GM12865 (cell line): ENCODE data around the gene EGFLAM.

Experiments
- DNase-seq: peaks from one replicate; pipeline ENCODE4 v3.0.0; 2010; ENCODE audit warnings: low read depth
- H3K4me3 ChIP-seq: 2 replicates; pipeline ENCODE4 v1.5.1; 2011; ENCODE audit warnings: mild to moderate bottlenecking, low read depth, low read length, control low read depth
- CTCF ChIP-seq: IDR thresholded peaks from 2 replicates; pipeline ENCODE4 v1.5.1; 2011; ENCODE audit warnings: low read length, control low read depth, low read depth, inconsistent platforms; ENCODE audit not compliant: insufficient read depth; ENCODE audit errors: missing control alignments

Gene EGFLAM

GRCh38 chr5:38249812-38250211 is 8.5 kb upstream of the EGFLAM start:
- no peak overlapping the region for H3K4me3 ChIP-seq
- TF ChIP-seq CTCF: no peak
- DNase-seq: no peak

- H3K4me3 ChIP-seq: no peak overlapping the region
- TF ChIP-seq CTCF: no peak
- DNase-seq: no peak
Measured at GRCh38 chr5:38250763-38251448, 7.5 kb upstream of the EGFLAM start.

- no peak for TF ChIP-seq CTCF
- no peak overlapping the region for H3K4me3 ChIP-seq
- DNase-seq: no peak
Measured at GRCh38 chr5:38253759-38254158, 4.6 kb upstream of the EGFLAM start.

GRCh38 chr5:38257308-38258041 is 884 bp upstream of the EGFLAM start:
- H3K4me3 ChIP-seq: no peak overlapping the region
- TF ChIP-seq CTCF: no peak
- no peak for DNase-seq

- no peak overlapping the region for H3K4me3 ChIP-seq
- DNase-seq: no peak
Measured at GRCh38 chr5:38258042-38258318, 379 bp upstream of the EGFLAM start.

GRCh38 chr5:38259062-38259808 is 876 bp downstream of the EGFLAM start:
- no peak for DNase-seq
- H3K4me3 ChIP-seq: no peak overlapping the region

More at GRCh38 chr5:38258042-38258318, 379 bp upstream of the EGFLAM start:
- no peak for TF ChIP-seq CTCF

More at GRCh38 chr5:38259062-38259808, 876 bp downstream of the EGFLAM start:
- TF ChIP-seq CTCF: no peak
